GM12864 (cell line): ENCODE results near the gene RNF227.

Source experiments
- DNase-seq: peaks from one replicate; pipeline ENCODE4 v3.0.0-alpha.2; 2011; ENCODE audit warnings: low read depth
- H3K4me3 ChIP-seq: 2 replicates; pipeline ENCODE4 v1.5.1; 2011; ENCODE audit warnings: mild to moderate bottlenecking, low read depth, low read length, control low read depth
- CTCF ChIP-seq: IDR thresholded peaks from 2 replicates; pipeline ENCODE4 v1.5.1; 2011; ENCODE audit warnings: low read depth, mild to moderate bottlenecking, moderate library complexity, low read length, control low read depth, inconsistent platforms; ENCODE audit errors: missing control alignments

Gene RNF227

GRCh38 chr17:7940743-7941142, 24.7 kb upstream of the RNF227 start:
- H3K4me3 ChIP-seq: no peak overlapping the region
- no peak for DNase-seq
- no peak for TF ChIP-seq CTCF

- no peak for DNase-seq
- no peak overlapping the region for H3K4me3 ChIP-seq
- TF ChIP-seq CTCF: no peak
Measured at GRCh38 chr17:7940034-7940433, 23.9 kb upstream of the RNF227 start.

- TF ChIP-seq CTCF: no peak
- no peak overlapping the region for H3K4me3 ChIP-seq
- no peak for DNase-seq
Measured at GRCh38 chr17:7935859-7936258, 19.8 kb upstream of the RNF227 start.

- DNase-seq: no peak
- peak; percentile 15 for TF ChIP-seq CTCF
- H3K4me3 ChIP-seq: peak overlapping the region; percentile 66
Measured at GRCh38 chr17:7932949-7933348, 16.9 kb upstream of the RNF227 start.

GRCh38 chr17:7932483-7932891, 16.4 kb upstream of the RNF227 start:
- DNase-seq: no peak
- H3K4me3 ChIP-seq: peak overlapping the region; percentile 66
- no peak for TF ChIP-seq CTCF

GRCh38 chr17:7931709-7932482, 15.8 kb upstream of the RNF227 start, which contains the start of the genes CNTROB and TRAPPC1:
TSS of gene CNTROB (plus strand) at chr17:7932206. CDS start at chr17:7933080, 874 bp downstream.
TSS of gene TRAPPC1 (minus strand) at chr17:7931946. CDS start at chr17:7931829, 117 bp downstream.
- no peak for TF ChIP-seq CTCF
- H3K4me3 ChIP-seq: peak within 1 kb of the TSS; percentile 66
- DNase-seq: peak; percentile 97
